ENCODE data around the gene KRTAP10-7. TPM values are rescaled to one million over a fixed set of nuclear protein-coding genes. Genes with fewer than 3 reads are reported as not detected.

Gene KRTAP10-7
- polyA plus RNA-seq, 4 donors: not detected

DNA sequence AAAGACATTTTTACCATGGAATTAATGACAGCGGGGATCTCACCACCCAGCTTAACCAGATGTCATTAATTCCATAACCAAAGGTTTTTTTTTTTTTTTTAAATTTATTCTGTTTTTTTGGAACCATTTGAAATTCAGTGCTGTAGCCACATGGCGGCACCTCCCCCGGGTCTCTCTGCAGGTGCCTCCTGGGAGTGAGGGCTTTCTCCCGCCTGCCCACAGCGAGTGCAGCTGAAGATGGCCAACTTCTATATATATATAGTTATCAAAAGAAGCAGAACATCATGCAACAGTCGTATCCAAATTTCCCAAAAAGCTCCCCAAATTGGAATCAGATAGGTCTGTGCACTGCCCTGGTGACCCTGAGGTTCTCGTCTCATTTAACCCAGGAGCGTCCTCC, 15.1 kb downstream of the KRTAP10-7 start:
- no peaks in the 10 kb centered on the region for H3K36me3 ChIP-seq (ENCODE audit: control insufficient read depth in 3 of 3, insufficient read depth in 2 of 3, low read depth in 1 of 3, low read length in 3 of 3)
- 68 to 80% (median 79%) methylated on average over 8 of the region's 8 CpGs for WGBS, 3 donors
- H3K9me3 ChIP-seq (ENCODE audit: control insufficient read depth in 2 of 2, insufficient read depth in 1 of 2, low read depth in 1 of 2, low read length in 1 of 2): peaks cover 0 to 13% of the 10 kb centered on the region in 2 donors
- peaks cover 0 to 2% (median 0%) of the 10 kb centered on the region in 3 donors for H3K27me3 ChIP-seq (ENCODE audit: control insufficient read depth in 3 of 3, insufficient read depth in 3 of 3, low read length in 3 of 3)
- no peak overlapping the region for H3K27ac ChIP-seq (ENCODE audit: low read depth in 1 of 3, low read length in 2 of 3)
- no peak for FAIRE-seq
- H3K4me3 ChIP-seq (ENCODE audit: low read depth in 1 of 3, low read length in 3 of 3): no peak overlapping the region
- H3K4me1 ChIP-seq (ENCODE audit: control insufficient read depth in 3 of 3, insufficient read depth in 2 of 3, low read depth in 1 of 3, low read length in 2 of 3): peaks cover 0 to 2% (median 0%) of the 10 kb centered on the region in 3 donors
- DNase-seq: no peak

DNA sequence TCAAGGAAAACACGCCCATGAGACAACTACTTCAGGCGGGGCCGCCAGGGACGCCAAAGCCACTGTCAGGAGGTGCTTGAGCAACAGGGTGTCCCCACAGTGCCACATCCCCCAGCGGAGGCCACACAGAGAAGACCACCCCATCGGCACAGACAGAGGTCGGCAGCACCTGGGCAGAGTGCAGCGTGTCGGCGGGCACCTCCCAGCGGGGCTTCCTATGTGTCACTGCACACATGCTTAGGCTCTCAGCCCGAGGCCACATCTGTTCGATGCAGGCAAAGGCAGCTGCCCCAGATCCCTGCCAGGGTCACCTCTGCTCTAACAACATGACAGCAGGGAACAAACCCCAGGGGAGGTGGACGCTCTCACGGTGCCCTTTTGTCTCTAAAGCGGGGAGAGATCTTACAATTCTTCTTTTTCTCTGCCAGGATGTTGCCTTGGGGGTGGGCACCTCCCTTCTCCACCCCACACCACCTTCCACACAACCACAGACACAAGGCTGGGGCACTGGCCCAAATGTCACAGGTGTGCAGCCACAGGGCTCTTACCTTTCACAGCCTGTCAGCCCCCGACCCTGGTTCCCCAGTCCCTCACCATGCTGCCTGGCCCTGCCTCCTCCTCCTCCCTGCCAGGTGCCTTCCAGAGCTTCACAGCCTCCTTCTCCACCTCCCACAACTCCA, 15.7 kb downstream of the KRTAP10-7 start:
- Histone ChIP-seq H3K4me3 (ENCODE audit: low read depth in 1 of 3, low read length in 3 of 3) (no peak overlapping the region), H3K9me3 (ENCODE audit: control insufficient read depth in 2 of 2, insufficient read depth in 1 of 2, low read depth in 1 of 2, low read length in 1 of 2) (peaks cover 0 to 9% of the 10 kb centered on the region in 2 donors), H3K4me1 (ENCODE audit: control insufficient read depth in 3 of 3, insufficient read depth in 2 of 3, low read depth in 1 of 3, low read length in 2 of 3) (peaks cover 0 to 2% (median 0%) of the 10 kb centered on the region in 3 donors), H3K27ac (ENCODE audit: low read depth in 1 of 3, low read length in 2 of 3) (no peak overlapping the region), H3K36me3 (ENCODE audit: control insufficient read depth in 3 of 3, insufficient read depth in 2 of 3, low read depth in 1 of 3, low read length in 3 of 3) (no peaks in the 10 kb centered on the region), H3K27me3 (ENCODE audit: control insufficient read depth in 3 of 3, insufficient read depth in 3 of 3, low read length in 3 of 3) (peaks cover 0 to 2% (median 0%) of the 10 kb centered on the region in 3 donors)
- FAIRE-seq (no peak), DNase-seq (no peak)
- 74 to 82% (median 79%) methylated on average over 17 of the region's 17 CpGs for WGBS, 3 donors

DNA sequence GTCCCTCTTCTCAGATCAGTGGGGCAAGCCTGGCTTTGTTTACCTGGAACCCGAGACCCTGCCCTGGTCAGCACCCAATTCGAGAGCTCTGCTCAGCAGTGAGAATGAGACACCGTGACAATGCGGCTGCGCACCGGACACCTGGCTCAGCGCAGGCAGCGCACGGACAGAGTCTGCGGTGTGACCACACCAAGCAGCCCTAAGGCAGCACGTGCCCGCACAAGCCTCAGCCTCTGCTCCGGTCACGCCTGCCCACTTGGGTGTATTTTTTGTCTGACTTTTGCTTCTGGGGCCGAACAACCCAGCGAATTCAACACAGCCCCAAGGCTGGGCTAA, 16.2 kb downstream of the KRTAP10-7 start:
- Histone ChIP-seq H3K27ac (ENCODE audit: low read depth in 1 of 3, low read length in 2 of 3) (no peak overlapping the region), H3K9me3 (ENCODE audit: control insufficient read depth in 2 of 2, insufficient read depth in 1 of 2, low read depth in 1 of 2, low read length in 1 of 2) (peaks cover 0 to 4% of the 10 kb centered on the region in 2 donors), H3K36me3 (ENCODE audit: control insufficient read depth in 3 of 3, insufficient read depth in 2 of 3, low read depth in 1 of 3, low read length in 3 of 3) (no peaks in the 10 kb centered on the region), H3K4me3 (ENCODE audit: low read depth in 1 of 3, low read length in 3 of 3) (no peak overlapping the region), H3K4me1 (ENCODE audit: control insufficient read depth in 3 of 3, insufficient read depth in 2 of 3, low read depth in 1 of 3, low read length in 2 of 3) (peaks cover 0 to 2% (median 0%) of the 10 kb centered on the region in 3 donors), H3K27me3 (ENCODE audit: control insufficient read depth in 3 of 3, insufficient read depth in 3 of 3, low read length in 3 of 3) (peaks cover 0 to 2% (median 0%) of the 10 kb centered on the region in 3 donors)
- no peak for FAIRE-seq
- no peak for DNase-seq
- WGBS, 3 donors: 81 to 83% (median 82%) methylated on average over 16 of the region's 16 CpGs

DNA sequence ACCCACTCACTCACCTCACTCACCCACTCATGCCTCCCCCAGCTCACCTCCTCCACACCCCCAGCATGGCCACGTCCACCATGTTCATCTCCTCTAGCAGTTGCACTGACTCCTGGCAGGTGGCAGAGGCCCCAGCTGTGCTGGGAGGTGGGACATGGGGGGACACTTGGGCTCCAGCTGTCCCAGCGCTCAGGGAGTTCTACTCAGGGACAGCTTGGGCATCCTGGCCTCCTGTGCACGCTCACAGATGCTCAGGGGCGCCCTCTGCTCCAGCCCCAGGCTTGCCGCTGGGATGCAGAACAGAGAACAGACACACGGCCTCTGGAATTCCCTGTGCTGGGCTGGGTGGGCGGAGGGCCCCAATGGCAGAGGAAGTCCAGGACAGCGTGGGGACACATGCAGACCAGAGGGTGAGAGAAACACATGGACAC, 16.7 kb downstream of the KRTAP10-7 start:
- Histone ChIP-seq H3K27ac (ENCODE audit: low read depth in 1 of 3, low read length in 2 of 3) (no peak overlapping the region), H3K36me3 (ENCODE audit: control insufficient read depth in 3 of 3, insufficient read depth in 2 of 3, low read depth in 1 of 3, low read length in 3 of 3) (no peaks in the 10 kb centered on the region), H3K9me3 (ENCODE audit: control insufficient read depth in 2 of 2, insufficient read depth in 1 of 2, low read depth in 1 of 2, low read length in 1 of 2) (no peaks in the 10 kb centered on the region), H3K27me3 (ENCODE audit: control insufficient read depth in 3 of 3, insufficient read depth in 3 of 3, low read length in 3 of 3) (peaks cover 0 to 2% (median 0%) of the 10 kb centered on the region in 3 donors), H3K4me3 (ENCODE audit: low read depth in 1 of 3, low read length in 3 of 3) (no peak overlapping the region), H3K4me1 (ENCODE audit: control insufficient read depth in 3 of 3, insufficient read depth in 2 of 3, low read depth in 1 of 3, low read length in 2 of 3) (peaks cover 0 to 2% (median 0%) of the 10 kb centered on the region in 3 donors)
- 57 to 65% (median 64%) methylated on average over 8 of the region's 8 CpGs for WGBS, 3 donors
- no peak for DNase-seq
- no peak for FAIRE-seq

DNA sequence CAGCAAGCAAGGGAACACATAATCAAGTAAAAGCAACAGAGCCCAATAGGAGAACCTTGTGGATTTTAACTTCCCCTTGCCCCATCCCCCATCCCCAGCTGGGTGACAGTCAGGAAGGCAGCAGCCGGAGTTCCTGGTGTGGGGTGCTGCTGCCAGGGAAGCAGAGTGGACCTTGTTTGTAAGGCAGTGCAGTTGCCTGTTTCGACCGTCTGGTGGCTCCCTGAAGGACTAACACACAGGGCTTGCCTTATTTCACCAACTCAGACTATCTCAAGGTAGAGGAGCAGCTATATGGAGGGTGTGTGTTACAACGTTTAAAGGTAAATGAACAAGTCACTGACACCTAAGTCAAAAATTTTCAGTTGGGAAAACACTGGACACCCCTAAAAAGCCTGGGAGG, 18.1 kb downstream of the KRTAP10-7 start:
- no peak for FAIRE-seq
- Histone ChIP-seq H3K36me3 (ENCODE audit: control insufficient read depth in 3 of 3, insufficient read depth in 2 of 3, low read depth in 1 of 3, low read length in 3 of 3) (no peaks in the 10 kb centered on the region), H3K9me3 (ENCODE audit: control insufficient read depth in 2 of 2, insufficient read depth in 1 of 2, low read depth in 1 of 2, low read length in 1 of 2) (peaks cover 0 to 5% of the 10 kb centered on the region in 2 donors), H3K27ac (ENCODE audit: low read depth in 1 of 3, low read length in 2 of 3) (peak overlapping the region in 1 of 3 donors; percentile 77), H3K4me1 (ENCODE audit: control insufficient read depth in 3 of 3, insufficient read depth in 2 of 3, low read depth in 1 of 3, low read length in 2 of 3) (peaks cover 0 to 2% (median 0%) of the 10 kb centered on the region in 3 donors), H3K4me3 (ENCODE audit: low read depth in 1 of 3, low read length in 3 of 3) (no peak overlapping the region), H3K27me3 (ENCODE audit: control insufficient read depth in 3 of 3, insufficient read depth in 3 of 3, low read length in 3 of 3) (peaks cover 0 to 2% (median 0%) of the 10 kb centered on the region in 3 donors)
- WGBS, 3 donors: 21 to 30% (median 24%) methylated on average over 4 of the region's 4 CpGs
- peak; percentile 6 to 48 for DNase-seq

DNA sequence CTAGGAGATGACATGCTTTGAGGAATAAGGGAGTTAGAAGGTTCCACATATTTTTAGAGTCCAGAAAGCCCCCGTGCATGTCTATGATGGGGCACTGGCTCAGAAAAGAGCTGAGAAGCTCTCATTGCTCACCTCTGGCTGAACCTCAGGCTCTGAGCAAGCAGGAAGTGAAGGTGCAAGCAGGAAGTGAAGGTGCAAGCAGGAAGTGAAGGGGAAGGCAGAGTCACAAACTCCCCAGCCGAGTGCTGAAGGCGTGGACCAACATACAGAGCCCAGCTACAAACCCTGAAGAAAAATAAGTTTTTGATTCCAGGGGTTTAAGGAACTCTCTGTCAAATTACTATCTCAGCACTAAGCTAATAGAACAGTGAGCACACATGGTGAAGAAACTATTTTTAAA, 18.5 kb downstream of the KRTAP10-7 start:
- Histone ChIP-seq H3K4me1 (ENCODE audit: control insufficient read depth in 3 of 3, insufficient read depth in 2 of 3, low read depth in 1 of 3, low read length in 2 of 3) (peaks cover 0 to 2% (median 0%) of the 10 kb centered on the region in 3 donors), H3K4me3 (ENCODE audit: low read depth in 1 of 3, low read length in 3 of 3) (no peak overlapping the region), H3K27ac (ENCODE audit: low read depth in 1 of 3, low read length in 2 of 3) (peak overlapping the region in 2 of 3 donors; percentile 45 to 77), H3K9me3 (ENCODE audit: control insufficient read depth in 2 of 2, insufficient read depth in 1 of 2, low read depth in 1 of 2, low read length in 1 of 2) (peaks cover 0 to 5% of the 10 kb centered on the region in 2 donors), H3K36me3 (ENCODE audit: control insufficient read depth in 3 of 3, insufficient read depth in 2 of 3, low read depth in 1 of 3, low read length in 3 of 3) (no peaks in the 10 kb centered on the region), H3K27me3 (ENCODE audit: control insufficient read depth in 3 of 3, insufficient read depth in 3 of 3, low read length in 3 of 3) (peaks cover 0 to 2% (median 0%) of the 10 kb centered on the region in 3 donors)
- 51 to 57% (median 56%) methylated on average over 3 of the region's 3 CpGs for WGBS, 3 donors
- no peak for FAIRE-seq
- peak in 1 of 2 donors; percentile 51 for DNase-seq

DNA sequence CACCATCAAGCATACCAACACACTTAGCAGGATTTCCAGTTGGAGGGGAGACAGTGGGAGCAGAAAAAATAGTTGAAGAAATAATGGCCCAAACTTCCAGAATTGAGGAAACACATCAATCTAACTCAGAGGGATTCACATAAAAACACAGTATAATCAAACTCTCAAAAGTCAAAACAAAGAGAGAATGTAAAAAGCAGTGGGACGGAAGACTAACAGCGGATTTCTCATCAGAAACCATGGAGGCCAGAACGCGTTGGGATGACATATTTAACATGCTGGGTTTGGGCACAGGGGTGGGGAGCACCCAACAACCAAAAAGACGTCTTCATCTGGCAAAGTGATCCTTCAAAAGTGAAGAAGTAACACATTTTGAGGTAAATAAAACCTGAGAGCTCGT, 19.5 kb downstream of the KRTAP10-7 start:
- Histone ChIP-seq H3K27ac (ENCODE audit: low read depth in 1 of 3, low read length in 2 of 3) (no peak overlapping the region), H3K4me3 (ENCODE audit: low read depth in 1 of 3, low read length in 3 of 3) (no peak overlapping the region), H3K9me3 (ENCODE audit: control insufficient read depth in 2 of 2, insufficient read depth in 1 of 2, low read depth in 1 of 2, low read length in 1 of 2) (peaks cover 0 to 5% of the 10 kb centered on the region in 2 donors), H3K36me3 (ENCODE audit: control insufficient read depth in 3 of 3, insufficient read depth in 2 of 3, low read depth in 1 of 3, low read length in 3 of 3) (no peaks in the 10 kb centered on the region), H3K4me1 (ENCODE audit: control insufficient read depth in 3 of 3, insufficient read depth in 2 of 3, low read depth in 1 of 3, low read length in 2 of 3) (peaks cover 0 to 2% (median 0%) of the 10 kb centered on the region in 3 donors), H3K27me3 (ENCODE audit: control insufficient read depth in 3 of 3, insufficient read depth in 3 of 3, low read length in 3 of 3) (peaks cover 0 to 2% (median 0%) of the 10 kb centered on the region in 3 donors)
- no peak for DNase-seq
- 86 to 90% (median 88%) methylated on average over 6 of the region's 6 CpGs for WGBS, 3 donors
- FAIRE-seq: no peak

DNA sequence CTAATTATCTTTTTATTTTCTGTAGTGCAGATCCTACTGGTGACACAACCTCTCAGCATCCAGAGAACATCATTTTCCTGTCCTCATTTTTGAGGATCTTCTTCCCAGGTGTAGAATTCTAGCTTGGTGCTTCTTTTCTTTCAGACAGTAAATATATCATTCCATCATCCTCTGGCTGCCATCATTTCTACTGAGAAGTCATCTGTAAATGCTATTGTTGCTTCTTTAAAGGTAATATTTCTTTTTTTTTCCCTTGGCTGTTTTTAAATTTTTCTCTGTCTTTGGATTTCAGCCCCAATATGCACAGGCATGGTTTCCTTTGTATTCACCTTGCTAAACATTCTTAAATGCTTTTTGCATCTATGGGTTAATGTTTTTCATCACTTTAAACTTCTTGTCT, 23.2 kb downstream of the KRTAP10-7 start:
- peaks cover 0 to 5% of the 10 kb centered on the region in 2 donors for H3K9me3 ChIP-seq (ENCODE audit: control insufficient read depth in 2 of 2, insufficient read depth in 1 of 2, low read depth in 1 of 2, low read length in 1 of 2)

More for the DNA sequence above, 23.2 kb downstream of the KRTAP10-7 start:
- no peak for DNase-seq
- Histone ChIP-seq H3K4me1 (ENCODE audit: control insufficient read depth in 3 of 3, insufficient read depth in 2 of 3, low read depth in 1 of 3, low read length in 2 of 3) (no peaks in the 10 kb centered on the region), H3K4me3 (ENCODE audit: low read depth in 1 of 3, low read length in 3 of 3) (no peak overlapping the region), H3K27ac (ENCODE audit: low read depth in 1 of 3, low read length in 2 of 3) (no peak overlapping the region), H3K36me3 (ENCODE audit: control insufficient read depth in 3 of 3, insufficient read depth in 2 of 3, low read depth in 1 of 3, low read length in 3 of 3) (no peaks in the 10 kb centered on the region), H3K27me3 (ENCODE audit: control insufficient read depth in 3 of 3, insufficient read depth in 3 of 3, low read length in 3 of 3) (no peaks in the 10 kb centered on the region)
- FAIRE-seq: no peak
